GM12872 (cell line): ENCODE results near the gene NUBPL.

Experiments used
- TF ChIP-seq, protein P1 (sequence below): IDR thresholded peaks from 3 replicates; pipeline ENCODE4 v1.5.1; 2011; ENCODE audit warnings: low read depth, mild to moderate bottlenecking, low read length, moderate library complexity; ENCODE audit not compliant: insufficient read depth

NUBPL gene

DNA sequence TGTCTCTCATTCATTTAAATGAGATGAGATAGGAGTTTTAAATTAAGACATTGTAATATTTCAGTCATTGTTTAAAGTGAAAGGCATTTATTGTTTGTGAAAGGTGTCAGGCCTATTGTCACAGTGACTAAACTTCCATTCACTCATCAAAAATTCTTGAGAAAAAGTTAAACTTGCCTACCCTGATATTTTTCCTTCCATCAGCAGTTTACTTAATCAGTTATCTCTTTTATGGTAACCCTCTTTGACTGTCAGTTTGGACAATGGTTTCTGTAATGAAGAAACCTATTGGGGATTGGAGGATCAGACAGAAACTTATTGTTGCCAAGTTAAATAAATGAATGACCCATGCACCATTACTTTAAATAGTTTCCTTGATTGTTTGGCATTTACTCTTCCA is 241.6 kb downstream of the NUBPL start:
- TF ChIP-seq, protein P1, sequence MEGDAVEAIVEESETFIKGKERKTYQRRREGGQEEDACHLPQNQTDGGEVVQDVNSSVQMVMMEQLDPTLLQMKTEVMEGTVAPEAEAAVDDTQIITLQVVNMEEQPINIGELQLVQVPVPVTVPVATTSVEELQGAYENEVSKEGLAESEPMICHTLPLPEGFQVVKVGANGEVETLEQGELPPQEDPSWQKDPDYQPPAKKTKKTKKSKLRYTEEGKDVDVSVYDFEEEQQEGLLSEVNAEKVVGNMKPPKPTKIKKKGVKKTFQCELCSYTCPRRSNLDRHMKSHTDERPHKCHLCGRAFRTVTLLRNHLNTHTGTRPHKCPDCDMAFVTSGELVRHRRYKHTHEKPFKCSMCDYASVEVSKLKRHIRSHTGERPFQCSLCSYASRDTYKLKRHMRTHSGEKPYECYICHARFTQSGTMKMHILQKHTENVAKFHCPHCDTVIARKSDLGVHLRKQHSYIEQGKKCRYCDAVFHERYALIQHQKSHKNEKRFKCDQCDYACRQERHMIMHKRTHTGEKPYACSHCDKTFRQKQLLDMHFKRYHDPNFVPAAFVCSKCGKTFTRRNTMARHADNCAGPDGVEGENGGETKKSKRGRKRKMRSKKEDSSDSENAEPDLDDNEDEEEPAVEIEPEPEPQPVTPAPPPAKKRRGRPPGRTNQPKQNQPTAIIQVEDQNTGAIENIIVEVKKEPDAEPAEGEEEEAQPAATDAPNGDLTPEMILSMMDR = no peak

DNA sequence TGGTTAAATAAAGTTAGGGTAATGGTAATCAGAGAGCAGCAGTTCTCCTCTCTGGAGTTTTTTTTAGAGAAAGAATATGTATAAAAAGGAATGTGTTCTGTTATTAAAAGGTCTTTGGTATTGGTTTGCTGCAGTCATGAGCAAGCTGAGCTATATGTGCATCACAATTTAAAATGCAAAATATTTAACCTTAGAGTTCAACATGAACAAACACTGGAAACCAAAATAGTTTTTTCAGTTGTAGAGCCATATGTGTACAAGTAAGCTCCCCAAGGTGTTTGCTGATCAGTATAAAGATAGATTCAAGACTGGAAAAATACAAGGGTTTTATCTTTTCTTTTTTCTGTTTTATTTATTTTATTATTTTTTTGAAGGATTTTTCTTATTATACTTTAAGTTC is 245.0 kb downstream of the NUBPL start:
- TF ChIP-seq, protein P1 = no peak

DNA sequence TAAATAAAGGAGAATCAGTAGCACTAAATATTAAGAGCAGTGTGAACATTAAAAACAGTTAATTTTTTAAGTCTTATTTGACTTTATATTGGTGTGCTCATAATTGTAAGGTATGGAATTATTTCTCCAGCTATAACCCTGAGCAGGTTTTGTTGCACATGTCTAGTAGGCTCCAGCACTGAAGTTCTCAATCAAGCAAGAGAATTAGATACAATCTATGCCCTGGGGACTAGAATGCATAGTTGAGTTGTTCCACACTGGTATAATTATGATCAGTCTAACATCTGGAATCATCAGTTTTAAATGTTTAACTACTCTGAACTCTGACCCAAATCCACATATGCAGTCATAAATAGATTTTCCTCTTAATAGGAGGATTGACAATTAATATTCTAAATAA is 258.1 kb downstream of the NUBPL start:
- TF ChIP-seq, protein P1 = no peak

DNA sequence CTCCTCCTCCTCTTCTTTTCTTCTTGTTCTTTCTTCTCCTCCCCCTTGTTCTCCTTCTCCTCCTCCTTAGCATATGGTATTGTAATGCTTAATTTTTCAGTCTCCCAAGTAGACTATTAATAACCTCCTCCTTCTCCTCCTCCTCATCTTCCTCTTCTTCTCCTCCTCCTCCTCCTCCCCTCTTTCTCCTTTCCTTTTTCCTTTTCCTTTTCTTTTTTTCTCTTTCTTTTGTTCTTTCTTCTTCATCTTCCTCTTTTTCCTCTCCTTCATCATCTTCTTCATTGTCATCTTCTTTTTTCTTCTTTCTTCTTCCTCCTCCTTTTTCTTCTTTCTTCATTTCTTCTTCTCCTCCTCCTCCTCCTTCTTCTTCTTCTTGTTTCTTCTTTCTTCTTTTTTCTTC is 264.3 kb downstream of the NUBPL start:
- TF ChIP-seq, protein P1 = no peak

DNA sequence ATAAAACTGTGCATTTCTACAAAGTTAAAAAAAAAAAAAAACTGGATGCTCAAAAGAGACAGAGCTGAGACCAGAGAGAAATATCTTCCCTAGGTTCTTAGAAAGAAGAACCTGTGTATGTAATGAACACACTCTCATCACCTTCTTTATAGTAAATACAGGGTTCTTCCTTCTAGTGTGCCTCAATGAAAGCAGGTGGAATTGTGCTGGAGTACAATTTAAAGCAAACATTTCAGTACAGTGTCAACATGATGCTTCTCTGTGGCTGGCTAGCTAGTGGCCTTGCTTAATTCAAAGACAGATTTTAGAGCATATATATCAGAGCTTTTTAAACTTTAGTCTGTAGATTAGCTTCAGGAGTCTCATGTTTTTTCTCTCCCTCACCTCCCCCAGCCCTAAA is 266.1 kb downstream of the NUBPL start:
- TF ChIP-seq, protein P1 = no peak

DNA sequence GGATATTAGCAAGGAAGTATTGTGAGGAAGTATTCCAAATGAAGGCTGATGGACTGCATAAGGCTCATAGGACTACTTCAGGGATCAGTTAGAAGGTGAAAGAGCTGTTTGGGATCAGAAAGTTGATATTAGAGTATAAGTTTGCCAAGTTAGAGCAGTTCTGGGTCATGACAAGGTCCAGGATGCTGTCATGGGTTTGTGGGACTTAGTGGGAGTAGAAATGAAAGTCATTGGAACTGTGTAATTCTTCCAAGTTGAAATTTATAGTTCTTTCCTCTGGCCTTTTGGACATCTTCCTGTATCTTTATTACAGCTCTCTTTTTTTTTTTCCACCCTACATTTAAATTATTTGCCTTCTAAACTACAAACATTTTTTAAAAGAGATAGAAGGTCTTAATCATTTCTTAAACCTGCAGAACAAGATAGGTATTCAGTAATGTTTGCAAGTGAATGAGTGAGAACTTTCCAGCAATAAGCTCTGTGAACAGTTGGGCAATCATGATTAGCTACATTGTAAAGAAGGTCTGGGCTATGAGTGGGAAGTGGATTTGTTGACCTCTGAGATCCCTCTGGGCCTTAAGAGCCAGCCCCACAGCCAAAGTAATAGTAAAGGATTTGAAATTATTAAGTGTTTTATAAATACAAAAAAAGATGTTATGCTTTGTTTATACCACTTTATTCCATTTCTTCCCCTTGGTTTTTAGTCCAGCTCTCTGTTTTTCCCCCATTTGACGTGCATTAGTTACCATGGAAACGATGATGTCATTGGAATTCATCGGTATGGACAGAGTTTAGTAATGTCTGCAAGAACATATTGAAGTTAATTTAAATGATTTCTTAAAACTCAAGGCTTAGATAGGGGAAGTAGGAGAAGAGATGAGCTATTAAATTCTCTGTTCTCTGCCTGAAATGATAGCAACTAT is 268.0 kb downstream of the NUBPL start:
- TF ChIP-seq, protein P1 = no peak

DNA sequence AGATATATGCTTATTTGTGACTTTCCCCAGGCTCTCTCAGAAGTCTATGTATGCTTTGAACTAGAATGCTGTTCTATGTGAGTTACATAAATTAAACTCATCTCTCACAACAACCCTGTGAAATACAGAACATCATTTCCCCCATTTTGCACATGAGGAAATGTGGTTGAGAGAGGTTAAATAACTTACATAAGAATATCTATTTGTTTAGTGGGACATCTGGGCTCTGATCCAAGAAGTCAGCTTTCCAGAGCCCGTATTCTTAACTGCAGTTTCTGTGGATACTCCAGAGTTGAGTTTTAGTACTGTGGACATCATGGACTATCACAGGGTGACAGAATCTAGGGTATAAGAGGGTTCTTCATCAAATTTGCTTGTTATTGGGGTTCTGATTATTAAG is 273.4 kb downstream of the NUBPL start:
- TF ChIP-seq, protein P1 = no peak
